GM12878 (cell line): ENCODE data around the gene MTA3. TPM values are rescaled to one million over a fixed set of nuclear protein-coding genes. Genes with fewer than 3 reads are reported as not detected.

Experiments used
- ATAC-seq: fragments of 200-7000 bp; cut with Tn5 transposase; 3 replicates; pipeline ENCODE4 v1.9.1; 2020; ENCODE audit warnings: mild to moderate bottlenecking, moderate library complexity
- BruUV-seq: library from RNA; stranded (reverse); fragments of 400-500 nt; replicated peaks from 2 replicates; lab custom pipeline; 2021; lab: Mats Ljungman, UMichigan
- CTCF ChIA-PET: fragments of 300-600 bp; sonication (Branson Sonifier 250); formaldehyde crosslinking; extraction: SDS; loops from one replicate; lab custom pipeline; 2021; ENCODE audit warnings: inconsistent platforms; lab: Yijun Ruan, JAX
- POLR2A ChIA-PET: fragments of 350-600 bp; formaldehyde crosslinking; extraction: SDS; loops from one replicate; lab custom pipeline; 2021; ENCODE audit warnings: inconsistent platforms; lab: Charles Lee
- RAD21 ChIA-PET: fragments of 300-600 bp; sonication (Branson Sonifier 250); formaldehyde crosslinking; loops from one replicate; lab custom pipeline; 2023; ENCODE audit warnings: antibody characterized with exemption; ENCODE audit not compliant: unreplicated experiment; lab: Charles Lee
- SMC1A ChIA-PET: fragments of 300-600 bp; sonication (Branson Sonifier 250); formaldehyde crosslinking; loops from one replicate; lab custom pipeline; 2023; ENCODE audit not compliant: unreplicated experiment, uncharacterized antibody; lab: Charles Lee
- DNase-seq: peaks from one replicate; pipeline ENCODE4 v3.0.0-alpha.2; 2011; ENCODE audit warnings: low read depth, low spot score
- FAIRE-seq: peaks from 3 replicates; lab custom pipeline; 2011; peaks lifted over from hg19 to GRCh38; lab: Jason Lieb, UNC
- H2AFZ ChIP-seq: 2 replicates; pipeline ENCODE4 v1.6.0; 2011; ENCODE audit warnings: low read depth, low read length, control low read depth; ENCODE audit not compliant: control insufficient read depth
- H3K27ac ChIP-seq: 2 replicates; pipeline ENCODE4 v1.5.1; 2011; ENCODE audit warnings: control low read depth; ENCODE audit not compliant: control insufficient read depth, insufficient read depth
- H3K27me3 ChIP-seq, 2 experiments: replicated peaks in 1 of 2; 2 replicates each; pipeline versions ENCODE4 v1.6.0 to v1.6.1; 2011; ENCODE audit warnings: low read length in 1 of 2; ENCODE audit not compliant: control insufficient read depth in 2 of 2, insufficient read depth in 2 of 2
- H3K36me3 ChIP-seq, 2 experiments: 2 replicates each; pipeline ENCODE4 v1.5.1; 2011; ENCODE audit warnings: low read length in 1 of 2; ENCODE audit not compliant: control insufficient read depth in 2 of 2, insufficient read depth in 2 of 2
- H3K4me1 ChIP-seq: 2 replicates; pipeline ENCODE4 v1.6.1; 2011; ENCODE audit warnings: mild to moderate bottlenecking, low read length, moderate library complexity, mixed read lengths; ENCODE audit not compliant: control insufficient read depth, insufficient read depth
- H3K4me2 ChIP-seq: 2 replicates; pipeline ENCODE4 v1.6.0; 2011; ENCODE audit warnings: control low read depth; ENCODE audit not compliant: control insufficient read depth, insufficient read depth
- H3K4me3 ChIP-seq: fragments of 200-600 bp; sonication (generic); 2 replicates; pipeline ENCODE4 v1.5.1; 2016
- H3K79me2 ChIP-seq: 2 replicates; pipeline ENCODE4 v1.6.0; 2011; ENCODE audit warnings: low read length; ENCODE audit not compliant: control insufficient read depth, insufficient read depth
- H3K9ac ChIP-seq: 2 replicates; pipeline ENCODE4 v1.8.0; 2011; ENCODE audit warnings: low read length, control low read depth, mixed read lengths; ENCODE audit not compliant: control insufficient read depth, insufficient read depth
- H3K9me3 ChIP-seq: replicated peaks from 3 replicates; pipeline ENCODE4 v1.5.1; 2011; ENCODE audit warnings: mild to moderate bottlenecking, low read length; ENCODE audit not compliant: control insufficient read depth, insufficient read depth
- H4K20me1 ChIP-seq: 2 replicates; pipeline ENCODE4 v1.6.0; 2011; ENCODE audit not compliant: control insufficient read depth, insufficient read depth
- BRCA1 ChIP-seq: IDR thresholded peaks from 2 replicates; pipeline ENCODE4 v1.6.1; 2011; ENCODE audit warnings: low read depth, low read length, improper control_type of control experiment
- ETV6 ChIP-seq, 2 experiments: fragments of 450-650 bp in 1 of 2; IDR thresholded peaks in 1 of 2; conservative IDR thresholded peaks in 1 of 2; 2 replicates each; pipeline ENCODE4 v1.6.1; 2014; ENCODE audit warnings: antibody characterized with exemption in 1 of 2, borderline replicate concordance in 1 of 2, low read depth in 1 of 2, mild to moderate bottlenecking in 1 of 2, moderate library complexity in 1 of 2
- KLF5 ChIP-seq: fragments of 450-650 bp; IDR thresholded peaks from 2 replicates; pipeline ENCODE4 v1.6.1; 2014; ENCODE audit warnings: mild to moderate bottlenecking; ENCODE audit not compliant: partially characterized antibody
- WGBS: methylation state at CpG from one replicate; pipeline ENCODE4 v1.1.6; 2016; ENCODE audit warnings: low lambda C conversion rate; ENCODE audit not compliant: insufficient replicate concordance, insufficient coverage; ENCODE audit errors: missing lambda C conversion rate; 5-methylcytosine and 5-hydroxymethylcytosine counted together
- in situ Hi-C: fragments of 300-500 bp; cut with MboI; formaldehyde crosslinking; loops from 9 replicates; pipeline ENCODE4 v1.14.3; 2018; ENCODE audit warnings: mixed read lengths
- intact Hi-C: fragments of 100-400 bp; cut with micrococcal nuclease; formaldehyde crosslinking; loops from one replicate; pipeline ENCODE4 v1.14.2; 2022; ENCODE audit not compliant: unreplicated experiment
- polyA plus RNA-seq, 11 experiments: library from polyadenylated mRNA; depleted of rRNA in 4 of 11; unstranded in 6 of 11; stranded (reverse) in 5 of 11; fragments of >200 nt; fragmentation: Nextera tagmentation in 4 of 11; fragmentation: Illumina TruSeq in 1 of 11; extraction: Ambion mirVana in 4 of 11; extraction: Trizol in 1 of 11; gene quantifications; 1 replicate in 1 of 11; 2 replicates in 10 of 11; pipeline versions ENCODE4 v1.2.1 to v1.2.3, GENCODE V29; 2011 to 2016; ENCODE audit warnings: inconsistent platforms in 2 of 11, missing spikeins in 2 of 11, low read depth in 1 of 11
- total RNA-seq, 4 experiments: library from RNA; depleted of rRNA in 3 of 4; stranded (reverse); fragments of >200 nt in 3 of 4; fragmentation: Illumina TruSeq in 1 of 4; extraction: Trizol in 1 of 4; gene quantifications; 2 replicates each; pipeline versions ENCODE4 v1.2.1 to v1.2.3, GENCODE V29; 2013 to 2021
- TF ChIP-seq, protein P1 (sequence below): fragments of 450-650 bp; IDR thresholded peaks from 2 replicates; pipeline ENCODE4 v1.6.1; 2016; ENCODE audit warnings: mild to moderate bottlenecking, moderate library complexity, borderline replicate concordance
- TF ChIP-seq, protein P2 (sequence below): fragments of 450-650 bp; formaldehyde crosslinking; IDR thresholded peaks from 2 replicates; pipeline ENCODE4 v1.5.0; 2022; ENCODE audit warnings: mild to moderate bottlenecking, missing genetic modification characterization
- TF ChIP-seq, protein P3 (sequence below): IDR thresholded peaks from 2 replicates; pipeline ENCODE4 v1.6.1; 2012; ENCODE audit warnings: improper control_type of control experiment, low read depth, low read length; ENCODE audit not compliant: insufficient replicate concordance
- TF ChIP-seq, protein P4 (sequence below): IDR thresholded peaks from 2 replicates; pipeline ENCODE4 v1.6.1; 2012; ENCODE audit warnings: low read depth, low read length, improper control_type of control experiment

MTA3 gene
- total and polyA plus RNA-seq, 10 of the 15 experiments (the other 5 are each of a cell fraction or from before 2014, with no cell fraction given): 17.6 to 45.5 (median 26.5) TPM

DNA sequence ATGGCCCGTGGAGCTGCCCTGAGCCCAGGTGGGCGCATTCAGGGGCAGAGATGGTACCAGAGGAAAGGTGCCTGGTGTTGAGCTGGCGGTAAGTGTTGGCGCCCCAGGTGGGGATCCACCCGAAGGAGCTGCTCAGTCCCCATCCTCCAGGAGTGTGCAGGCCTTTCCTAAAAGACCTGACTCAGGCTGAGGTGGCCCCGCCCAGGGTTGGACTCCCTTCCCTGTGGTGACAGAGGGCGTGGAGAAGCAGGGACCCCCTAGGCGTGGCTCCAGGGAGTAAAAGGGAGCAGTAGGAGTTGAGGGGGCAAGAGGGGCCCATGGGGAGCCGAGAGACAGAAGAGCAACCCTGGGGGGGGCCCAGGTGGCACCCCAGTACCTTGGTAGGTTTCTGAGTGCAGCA lies 193.1 kb downstream of the MTA3 start:
- no peaks in the 10 kb centered on the region for H3K4me1 ChIP-seq
- FAIRE-seq (no peak), DNase-seq (no peak), ATAC-seq (no peak)
- ChIA-PET SMC1A (no interaction called here), POLR2A (no interaction called here), RAD21 (no interaction called here), CTCF (no interaction called here)
- intact Hi-C loops (no loop called here), in situ Hi-C loops (no loop called here)
- H4K20me1 ChIP-seq: no peaks in the 10 kb centered on the region
- H3K4me2 ChIP-seq: no peak overlapping the region
- no peak overlapping the region for H2AFZ ChIP-seq
- no peak overlapping the region for H3K4me3 ChIP-seq
- no peak overlapping the region for H3K27ac ChIP-seq
- 75% methylated on average over 9 of the region's 9 CpGs for WGBS
- no peaks in the 10 kb centered on the region for H3K27me3 ChIP-seq
- H3K9ac ChIP-seq: no peak overlapping the region
- no peaks in the 10 kb centered on the region for H3K79me2 ChIP-seq
- H3K36me3 ChIP-seq: no peaks in the 10 kb centered on the region; a peak in 1 of 4 replicates
- BruUV-seq: no TSS peak
- no peaks in the 10 kb centered on the region for H3K9me3 ChIP-seq
- TF ChIP-seq, protein P1, sequence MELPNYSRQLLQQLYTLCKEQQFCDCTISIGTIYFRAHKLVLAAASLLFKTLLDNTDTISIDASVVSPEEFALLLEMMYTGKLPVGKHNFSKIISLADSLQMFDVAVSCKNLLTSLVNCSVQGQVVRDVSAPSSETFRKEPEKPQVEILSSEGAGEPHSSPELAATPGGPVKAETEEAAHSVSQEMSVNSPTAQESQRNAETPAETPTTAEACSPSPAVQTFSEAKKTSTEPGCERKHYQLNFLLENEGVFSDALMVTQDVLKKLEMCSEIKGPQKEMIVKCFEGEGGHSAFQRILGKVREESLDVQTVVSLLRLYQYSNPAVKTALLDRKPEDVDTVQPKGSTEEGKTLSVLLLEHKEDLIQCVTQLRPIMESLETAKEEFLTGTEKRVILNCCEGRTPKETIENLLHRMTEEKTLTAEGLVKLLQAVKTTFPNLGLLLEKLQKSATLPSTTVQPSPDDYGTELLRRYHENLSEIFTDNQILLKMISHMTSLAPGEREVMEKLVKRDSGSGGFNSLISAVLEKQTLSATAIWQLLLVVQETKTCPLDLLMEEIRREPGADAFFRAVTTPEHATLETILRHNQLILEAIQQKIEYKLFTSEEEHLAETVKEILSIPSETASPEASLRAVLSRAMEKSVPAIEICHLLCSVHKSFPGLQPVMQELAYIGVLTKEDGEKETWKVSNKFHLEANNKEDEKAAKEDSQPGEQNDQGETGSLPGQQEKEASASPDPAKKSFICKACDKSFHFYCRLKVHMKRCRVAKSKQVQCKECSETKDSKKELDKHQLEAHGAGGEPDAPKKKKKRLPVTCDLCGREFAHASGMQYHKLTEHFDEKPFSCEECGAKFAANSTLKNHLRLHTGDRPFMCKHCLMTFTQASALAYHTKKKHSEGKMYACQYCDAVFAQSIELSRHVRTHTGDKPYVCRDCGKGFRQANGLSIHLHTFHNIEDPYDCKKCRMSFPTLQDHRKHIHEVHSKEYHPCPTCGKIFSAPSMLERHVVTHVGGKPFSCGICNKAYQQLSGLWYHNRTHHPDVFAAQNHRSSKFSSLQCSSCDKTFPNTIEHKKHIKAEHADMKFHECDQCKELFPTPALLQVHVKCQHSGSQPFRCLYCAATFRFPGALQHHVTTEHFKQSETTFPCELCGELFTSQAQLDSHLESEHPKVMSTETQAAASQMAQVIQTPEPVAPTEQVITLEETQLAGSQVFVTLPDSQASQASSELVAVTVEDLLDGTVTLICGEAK: no peak
- TF ChIP-seq KLF5 (no peak), BRCA1 (no peak), ETV6 (conservative IDR thresholded peaks at IDR 0.05 in 1 of 2, IDR thresholded peaks at IDR 0.05 in 1 of 2; ENCODE audit: borderline replicate concordance in 1 of 2, low read depth in 1 of 2) (no peak)
- TF ChIP-seq, protein P2, sequence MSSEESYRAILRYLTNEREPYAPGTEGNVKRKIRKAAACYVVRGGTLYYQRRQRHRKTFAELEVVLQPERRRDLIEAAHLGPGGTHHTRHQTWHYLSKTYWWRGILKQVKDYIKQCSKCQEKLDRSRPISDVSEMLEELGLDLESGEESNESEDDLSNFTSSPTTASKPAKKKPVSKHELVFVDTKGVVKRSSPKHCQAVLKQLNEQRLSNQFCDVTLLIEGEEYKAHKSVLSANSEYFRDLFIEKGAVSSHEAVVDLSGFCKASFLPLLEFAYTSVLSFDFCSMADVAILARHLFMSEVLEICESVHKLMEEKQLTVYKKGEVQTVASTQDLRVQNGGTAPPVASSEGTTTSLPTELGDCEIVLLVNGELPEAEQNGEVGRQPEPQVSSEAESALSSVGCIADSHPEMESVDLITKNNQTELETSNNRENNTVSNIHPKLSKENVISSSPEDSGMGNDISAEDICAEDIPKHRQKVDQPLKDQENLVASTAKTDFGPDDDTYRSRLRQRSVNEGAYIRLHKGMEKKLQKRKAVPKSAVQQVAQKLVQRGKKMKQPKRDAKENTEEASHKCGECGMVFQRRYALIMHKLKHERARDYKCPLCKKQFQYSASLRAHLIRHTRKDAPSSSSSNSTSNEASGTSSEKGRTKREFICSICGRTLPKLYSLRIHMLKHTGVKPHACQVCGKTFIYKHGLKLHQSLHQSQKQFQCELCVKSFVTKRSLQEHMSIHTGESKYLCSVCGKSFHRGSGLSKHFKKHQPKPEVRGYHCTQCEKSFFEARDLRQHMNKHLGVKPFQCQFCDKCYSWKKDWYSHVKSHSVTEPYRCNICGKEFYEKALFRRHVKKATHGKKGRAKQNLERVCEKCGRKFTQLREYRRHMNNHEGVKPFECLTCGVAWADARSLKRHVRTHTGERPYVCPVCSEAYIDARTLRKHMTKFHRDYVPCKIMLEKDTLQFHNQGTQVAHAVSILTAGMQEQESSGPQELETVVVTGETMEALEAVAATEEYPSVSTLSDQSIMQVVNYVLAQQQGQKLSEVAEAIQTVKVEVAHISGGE: no peak
- TF ChIP-seq, protein P3, sequence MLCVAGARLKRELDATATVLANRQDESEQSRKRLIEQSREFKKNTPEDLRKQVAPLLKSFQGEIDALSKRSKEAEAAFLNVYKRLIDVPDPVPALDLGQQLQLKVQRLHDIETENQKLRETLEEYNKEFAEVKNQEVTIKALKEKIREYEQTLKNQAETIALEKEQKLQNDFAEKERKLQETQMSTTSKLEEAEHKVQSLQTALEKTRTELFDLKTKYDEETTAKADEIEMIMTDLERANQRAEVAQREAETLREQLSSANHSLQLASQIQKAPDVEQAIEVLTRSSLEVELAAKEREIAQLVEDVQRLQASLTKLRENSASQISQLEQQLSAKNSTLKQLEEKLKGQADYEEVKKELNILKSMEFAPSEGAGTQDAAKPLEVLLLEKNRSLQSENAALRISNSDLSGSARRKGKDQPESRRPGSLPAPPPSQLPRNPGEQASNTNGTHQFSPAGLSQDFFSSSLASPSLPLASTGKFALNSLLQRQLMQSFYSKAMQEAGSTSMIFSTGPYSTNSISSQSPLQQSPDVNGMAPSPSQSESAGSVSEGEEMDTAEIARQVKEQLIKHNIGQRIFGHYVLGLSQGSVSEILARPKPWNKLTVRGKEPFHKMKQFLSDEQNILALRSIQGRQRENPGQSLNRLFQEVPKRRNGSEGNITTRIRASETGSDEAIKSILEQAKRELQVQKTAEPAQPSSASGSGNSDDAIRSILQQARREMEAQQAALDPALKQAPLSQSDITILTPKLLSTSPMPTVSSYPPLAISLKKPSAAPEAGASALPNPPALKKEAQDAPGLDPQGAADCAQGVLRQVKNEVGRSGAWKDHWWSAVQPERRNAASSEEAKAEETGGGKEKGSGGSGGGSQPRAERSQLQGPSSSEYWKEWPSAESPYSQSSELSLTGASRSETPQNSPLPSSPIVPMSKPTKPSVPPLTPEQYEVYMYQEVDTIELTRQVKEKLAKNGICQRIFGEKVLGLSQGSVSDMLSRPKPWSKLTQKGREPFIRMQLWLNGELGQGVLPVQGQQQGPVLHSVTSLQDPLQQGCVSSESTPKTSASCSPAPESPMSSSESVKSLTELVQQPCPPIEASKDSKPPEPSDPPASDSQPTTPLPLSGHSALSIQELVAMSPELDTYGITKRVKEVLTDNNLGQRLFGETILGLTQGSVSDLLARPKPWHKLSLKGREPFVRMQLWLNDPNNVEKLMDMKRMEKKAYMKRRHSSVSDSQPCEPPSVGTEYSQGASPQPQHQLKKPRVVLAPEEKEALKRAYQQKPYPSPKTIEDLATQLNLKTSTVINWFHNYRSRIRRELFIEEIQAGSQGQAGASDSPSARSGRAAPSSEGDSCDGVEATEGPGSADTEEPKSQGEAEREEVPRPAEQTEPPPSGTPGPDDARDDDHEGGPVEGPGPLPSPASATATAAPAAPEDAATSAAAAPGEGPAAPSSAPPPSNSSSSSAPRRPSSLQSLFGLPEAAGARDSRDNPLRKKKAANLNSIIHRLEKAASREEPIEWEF: no peak
- TF ChIP-seq, protein P4, sequence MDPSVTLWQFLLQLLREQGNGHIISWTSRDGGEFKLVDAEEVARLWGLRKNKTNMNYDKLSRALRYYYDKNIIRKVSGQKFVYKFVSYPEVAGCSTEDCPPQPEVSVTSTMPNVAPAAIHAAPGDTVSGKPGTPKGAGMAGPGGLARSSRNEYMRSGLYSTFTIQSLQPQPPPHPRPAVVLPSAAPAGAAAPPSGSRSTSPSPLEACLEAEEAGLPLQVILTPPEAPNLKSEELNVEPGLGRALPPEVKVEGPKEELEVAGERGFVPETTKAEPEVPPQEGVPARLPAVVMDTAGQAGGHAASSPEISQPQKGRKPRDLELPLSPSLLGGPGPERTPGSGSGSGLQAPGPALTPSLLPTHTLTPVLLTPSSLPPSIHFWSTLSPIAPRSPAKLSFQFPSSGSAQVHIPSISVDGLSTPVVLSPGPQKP: no peak
